ENCODE results near the gene RNU7-1. TPM values are rescaled to one million over a fixed set of nuclear protein-coding genes. Genes with fewer than 3 reads are reported as not detected.
A peak's percentile ranks its signal among the peaks of the same experiment; 100 is the strongest.

The RNU7-1 gene
- total and polyA plus RNA-seq, 3 donors from 2014 or later, result not detected

DNA sequence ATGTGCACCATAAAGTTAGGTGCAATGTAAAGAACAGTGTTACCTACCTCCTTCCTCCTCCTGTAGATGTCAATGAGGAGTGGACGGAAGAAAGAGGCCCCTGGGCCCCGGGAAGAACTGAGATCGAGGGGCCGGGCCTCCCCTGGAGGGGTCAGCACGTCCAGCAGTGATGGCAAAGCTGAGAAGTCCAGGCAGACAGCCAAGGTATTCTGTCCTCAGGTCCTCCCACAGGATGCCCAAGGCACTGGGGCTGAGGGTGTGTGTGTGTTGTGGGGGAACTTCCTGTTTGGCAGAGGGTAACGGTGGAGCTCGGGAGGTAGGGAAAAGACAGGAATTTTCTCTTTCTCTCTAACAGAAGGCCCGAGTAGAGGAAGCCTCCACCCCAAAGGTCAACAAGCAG is 9.5 kb upstream of the RNU7-1 start:
- WGBS, 2 donors, result 25 to 48% methylated on average over 8 of the region's 8 CpGs
- no peaks in the 10 kb centered on the region for H3K27me3 ChIP-seq
- no peak for DNase-seq
- no peaks in the 10 kb centered on the region for H3K36me3 ChIP-seq (ENCODE audit: low read depth, missing control alignments)
- intact Hi-C loops (cut with DNase I; ENCODE audit: low total_unique reads), result no loop called here
- TF ChIP-seq, protein P1, sequence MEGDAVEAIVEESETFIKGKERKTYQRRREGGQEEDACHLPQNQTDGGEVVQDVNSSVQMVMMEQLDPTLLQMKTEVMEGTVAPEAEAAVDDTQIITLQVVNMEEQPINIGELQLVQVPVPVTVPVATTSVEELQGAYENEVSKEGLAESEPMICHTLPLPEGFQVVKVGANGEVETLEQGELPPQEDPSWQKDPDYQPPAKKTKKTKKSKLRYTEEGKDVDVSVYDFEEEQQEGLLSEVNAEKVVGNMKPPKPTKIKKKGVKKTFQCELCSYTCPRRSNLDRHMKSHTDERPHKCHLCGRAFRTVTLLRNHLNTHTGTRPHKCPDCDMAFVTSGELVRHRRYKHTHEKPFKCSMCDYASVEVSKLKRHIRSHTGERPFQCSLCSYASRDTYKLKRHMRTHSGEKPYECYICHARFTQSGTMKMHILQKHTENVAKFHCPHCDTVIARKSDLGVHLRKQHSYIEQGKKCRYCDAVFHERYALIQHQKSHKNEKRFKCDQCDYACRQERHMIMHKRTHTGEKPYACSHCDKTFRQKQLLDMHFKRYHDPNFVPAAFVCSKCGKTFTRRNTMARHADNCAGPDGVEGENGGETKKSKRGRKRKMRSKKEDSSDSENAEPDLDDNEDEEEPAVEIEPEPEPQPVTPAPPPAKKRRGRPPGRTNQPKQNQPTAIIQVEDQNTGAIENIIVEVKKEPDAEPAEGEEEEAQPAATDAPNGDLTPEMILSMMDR (IDR thresholded peaks at IDR 0.05), result no peak
- no peak for TF ChIP-seq POLR2A (IDR thresholded peaks at IDR 0.05)
- H3K4me1 ChIP-seq, result peaks cover 44% of the 10 kb centered on the region
- H3K4me3 ChIP-seq, result no peak overlapping the region
- no peaks in the 10 kb centered on the region for H3K9me3 ChIP-seq
- peak overlapping the region; percentile 18 to 49 for H3K27ac ChIP-seq

DNA sequence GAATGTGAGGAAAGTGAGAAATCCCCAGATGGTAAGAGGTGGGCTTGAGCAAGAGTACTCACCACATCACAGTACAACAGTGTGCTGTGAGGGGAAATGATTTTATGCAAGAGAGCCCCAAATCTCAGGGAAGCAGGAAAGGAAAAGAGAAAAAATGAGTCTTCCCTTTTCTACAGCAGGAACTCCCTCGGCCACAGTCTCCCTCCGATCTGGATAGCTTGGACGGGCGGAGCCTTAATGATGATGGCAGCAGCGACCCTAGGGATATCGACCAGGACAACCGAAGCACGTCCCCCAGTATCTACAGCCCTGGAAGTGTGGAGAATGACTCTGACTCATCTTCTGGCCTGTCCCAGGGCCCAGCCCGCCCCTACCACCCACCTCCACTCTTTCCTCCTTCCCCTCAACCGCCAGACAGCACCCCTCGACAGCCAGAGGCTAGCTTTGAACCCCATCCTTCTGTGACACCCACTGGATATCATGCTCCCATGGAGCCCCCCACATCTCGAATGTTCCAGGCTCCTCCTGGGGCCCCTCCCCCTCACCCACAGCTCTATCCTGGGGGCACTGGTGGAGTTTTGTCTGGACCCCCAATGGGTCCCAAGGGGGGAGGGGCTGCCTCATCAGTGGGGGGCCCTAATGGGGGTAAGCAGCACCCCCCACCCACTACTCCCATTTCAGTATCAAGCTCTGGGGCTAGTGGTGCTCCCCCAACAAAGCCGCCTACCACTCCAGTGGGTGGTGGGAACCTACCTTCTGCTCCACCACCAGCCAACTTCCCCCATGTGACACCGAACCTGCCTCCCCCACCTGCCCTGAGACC is 8.0 kb upstream of the RNU7-1 start:
- no peaks in the 10 kb centered on the region for H3K27me3 ChIP-seq
- no peak for TF ChIP-seq POLR2A (IDR thresholded peaks at IDR 0.05)
- TF ChIP-seq, protein P1 (IDR thresholded peaks at IDR 0.05), result no peak
- peaks cover 33% of the 10 kb centered on the region for H3K4me1 ChIP-seq
- H3K36me3 ChIP-seq (ENCODE audit: low read depth, missing control alignments), result no peaks in the 10 kb centered on the region
- intact Hi-C loops (cut with DNase I; ENCODE audit: low total_unique reads), result no loop called here
- H3K4me3 ChIP-seq, result no peak overlapping the region
- no peak overlapping the region for H3K27ac ChIP-seq
- no peak for DNase-seq
- H3K9me3 ChIP-seq, result no peaks in the 10 kb centered on the region
- WGBS, 2 donors, result 64 to 69% methylated on average over 14 of the region's 14 CpGs

DNA sequence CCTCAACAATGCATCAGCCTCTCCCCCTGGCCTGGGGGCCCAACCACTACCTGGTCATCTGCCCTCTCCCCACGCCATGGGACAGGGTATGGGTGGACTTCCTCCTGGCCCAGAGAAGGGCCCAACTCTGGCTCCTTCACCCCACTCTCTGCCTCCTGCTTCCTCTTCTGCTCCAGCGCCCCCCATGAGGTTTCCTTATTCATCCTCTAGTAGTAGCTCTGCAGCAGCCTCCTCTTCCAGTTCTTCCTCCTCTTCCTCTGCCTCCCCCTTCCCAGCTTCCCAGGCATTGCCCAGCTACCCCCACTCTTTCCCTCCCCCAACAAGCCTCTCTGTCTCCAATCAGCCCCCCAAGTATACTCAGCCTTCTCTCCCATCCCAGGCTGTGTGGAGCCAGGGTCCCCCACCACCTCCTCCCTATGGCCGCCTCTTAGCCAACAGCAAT is 7.4 kb upstream of the RNU7-1 start:
- WGBS, 2 donors, result 77 to 80% methylated on average over 3 of the region's 3 CpGs
- peak overlapping the region in 1 of 2 donors; percentile 88 for H3K27ac ChIP-seq
- H3K4me1 ChIP-seq, result peaks cover 33% of the 10 kb centered on the region
- H3K27me3 ChIP-seq, result no peaks in the 10 kb centered on the region
- H3K9me3 ChIP-seq, result no peaks in the 10 kb centered on the region
- H3K4me3 ChIP-seq, result no peak overlapping the region
- intact Hi-C loops (cut with DNase I; ENCODE audit: low total_unique reads), result no loop called here
- DNase-seq, result no peak
- TF ChIP-seq POLR2A (IDR thresholded peaks at IDR 0.05), result no peak
- TF ChIP-seq, protein P1 (IDR thresholded peaks at IDR 0.05), result no peak
- H3K36me3 ChIP-seq (ENCODE audit: low read depth, missing control alignments), result no peaks in the 10 kb centered on the region

DNA sequence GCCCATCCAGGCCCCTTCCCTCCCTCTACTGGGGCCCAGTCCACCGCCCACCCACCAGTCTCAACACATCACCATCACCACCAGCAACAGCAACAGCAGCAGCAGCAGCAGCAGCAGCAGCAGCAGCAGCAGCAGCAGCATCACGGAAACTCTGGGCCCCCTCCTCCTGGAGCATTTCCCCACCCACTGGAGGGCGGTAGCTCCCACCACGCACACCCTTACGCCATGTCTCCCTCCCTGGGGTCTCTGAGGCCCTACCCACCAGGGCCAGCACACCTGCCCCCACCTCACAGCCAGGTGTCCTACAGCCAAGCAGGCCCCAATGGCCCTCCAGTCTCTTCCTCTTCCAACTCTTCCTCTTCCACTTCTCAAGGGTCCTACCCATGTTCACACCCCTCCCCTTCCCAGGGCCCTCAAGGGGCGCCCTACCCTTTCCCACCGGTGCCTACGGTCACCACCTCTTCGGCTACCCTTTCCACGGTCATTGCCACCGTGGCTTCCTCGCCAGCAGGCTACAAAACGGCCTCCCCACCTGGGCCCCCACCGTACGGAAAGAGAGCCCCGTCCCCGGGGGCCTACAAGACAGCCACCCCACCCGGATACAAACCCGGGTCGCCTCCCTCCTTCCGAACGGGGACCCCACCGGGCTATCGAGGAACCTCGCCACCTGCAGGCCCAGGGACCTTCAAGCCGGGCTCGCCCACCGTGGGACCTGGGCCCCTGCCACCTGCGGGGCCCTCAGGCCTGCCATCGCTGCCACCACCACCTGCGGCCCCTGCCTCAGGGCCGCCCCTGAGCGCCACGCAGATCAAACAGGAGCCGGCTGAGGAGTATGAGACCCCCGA is 6.8 kb upstream of the RNU7-1 start:
- no peak for DNase-seq
- H3K36me3 ChIP-seq (ENCODE audit: low read depth, missing control alignments), result no peaks in the 10 kb centered on the region
- intact Hi-C loops (cut with DNase I; ENCODE audit: low total_unique reads), result no loop called here

More for the DNA sequence above, 6.8 kb upstream of the RNU7-1 start:
- peak overlapping the region; percentile 88 to 94 for H3K27ac ChIP-seq
- no peak for TF ChIP-seq POLR2A (IDR thresholded peaks at IDR 0.05)
- TF ChIP-seq, protein P1 (IDR thresholded peaks at IDR 0.05), result no peak
- H3K4me1 ChIP-seq, result peaks cover 33% of the 10 kb centered on the region
- H3K4me3 ChIP-seq, result peak overlapping the region; percentile 70 to 79
- WGBS, 2 donors, result 20 to 24% methylated on average over 26 to 36 of the region's 36 CpGs
- no peaks in the 10 kb centered on the region for H3K9me3 ChIP-seq
- H3K27me3 ChIP-seq, result no peaks in the 10 kb centered on the region
